HG03025 (cell line): ENCODE measurements around the gene PIP4K2A.
"Not testable (repeated sequence)": the region's sequence is repeated elsewhere in the genome, so short reads cannot be mapped to it uniquely, and the experiment has no call there.

Source experiments
- ATAC-seq: cut with Tn5 transposase; IDR thresholded peaks from one replicate; pipeline ENCODE4 v1.9.1; 2021; ENCODE audit warnings: mild to moderate bottlenecking, moderate library complexity; ENCODE audit not compliant: unreplicated experiment, low FRiP score

Gene PIP4K2A

GRCh38 chr10:22720667-22721066 lies 6.3 kb upstream of the PIP4K2A start:
- ATAC-seq, result no peak

- no peak for ATAC-seq
Measured at GRCh38 chr10:22719406-22720042, 5.1 kb upstream of the PIP4K2A start.

GRCh38 chr10:22718659-22719058 lies 4.3 kb upstream of the PIP4K2A start:
- not testable (repeated sequence) for ATAC-seq

DNA sequence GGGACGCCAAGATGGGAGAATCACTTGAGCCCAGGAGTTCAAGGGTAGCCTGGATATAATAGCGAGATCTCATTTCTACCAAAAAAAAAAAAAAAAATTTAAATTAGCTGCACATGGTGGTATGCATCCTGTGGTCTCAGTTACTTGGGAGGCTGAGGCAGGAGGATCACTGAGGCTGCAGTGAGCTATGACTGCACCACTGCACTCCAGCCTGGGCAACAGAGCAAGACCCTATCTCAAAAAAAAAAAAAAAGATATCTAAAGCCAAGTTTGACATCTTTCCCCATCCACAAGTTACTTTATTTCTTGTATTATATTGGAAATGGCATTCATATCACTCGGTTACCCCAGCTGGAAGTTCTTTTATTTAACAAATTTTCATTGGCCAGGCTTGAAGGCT lies 3.4 kb upstream of the PIP4K2A start:
- ATAC-seq, result no peak

DNA sequence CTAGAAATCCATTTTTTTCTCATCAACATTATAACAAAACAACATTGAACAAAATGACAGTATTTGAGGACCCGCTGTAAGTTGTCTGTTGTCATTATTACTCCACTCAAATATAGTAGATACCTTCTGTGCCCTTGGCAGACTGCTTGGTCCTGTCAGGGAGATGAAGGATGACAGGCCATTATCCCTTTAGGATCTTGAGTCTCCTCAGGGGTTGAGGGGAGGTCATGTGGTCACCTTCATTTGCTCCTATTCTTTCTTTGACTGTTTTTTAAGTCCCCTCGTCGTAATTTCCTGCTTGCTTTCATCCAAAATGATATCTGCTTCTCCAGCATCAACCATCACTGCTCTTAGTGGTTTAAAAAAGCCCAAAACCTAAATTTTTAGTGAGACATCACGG lies 2.6 kb upstream of the PIP4K2A start:
- ATAC-seq, result no peak

GRCh38 chr10:22715290-22715625 lies 880 bp upstream of the PIP4K2A start:
- ATAC-seq, result no peak

DNA sequence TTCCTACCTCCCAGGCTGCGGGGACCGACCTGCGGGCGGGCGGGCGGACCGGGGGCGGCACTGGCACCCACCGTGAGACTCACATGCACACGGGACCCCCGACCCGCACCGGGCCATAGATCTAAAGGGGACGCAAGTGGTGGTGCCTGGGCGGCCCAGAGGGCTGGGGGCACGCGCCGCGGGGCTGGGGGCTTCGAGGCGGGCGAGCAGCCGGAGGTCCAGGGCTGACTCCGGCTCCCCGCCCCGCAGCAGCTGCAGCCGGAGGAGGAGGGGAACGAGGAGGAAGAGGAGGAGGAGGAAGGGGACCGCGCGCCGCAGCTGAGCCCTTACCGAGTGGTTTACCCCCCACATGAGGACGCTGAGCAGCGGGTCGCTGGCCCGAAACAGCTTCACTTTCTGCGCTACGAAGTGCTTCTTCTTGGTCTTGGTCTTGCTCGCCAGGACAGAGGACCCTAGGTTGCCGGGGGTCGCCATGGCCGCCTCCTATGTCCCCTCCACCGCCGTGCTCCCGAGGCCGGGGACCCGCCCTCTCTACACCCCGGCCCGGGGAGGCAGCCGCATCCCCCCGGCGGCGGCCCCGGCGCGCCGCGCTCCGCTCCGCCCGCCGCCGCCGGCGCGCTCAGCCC lies 412 bp downstream of the PIP4K2A start:
- ATAC-seq, result peak; percentile 29

DNA sequence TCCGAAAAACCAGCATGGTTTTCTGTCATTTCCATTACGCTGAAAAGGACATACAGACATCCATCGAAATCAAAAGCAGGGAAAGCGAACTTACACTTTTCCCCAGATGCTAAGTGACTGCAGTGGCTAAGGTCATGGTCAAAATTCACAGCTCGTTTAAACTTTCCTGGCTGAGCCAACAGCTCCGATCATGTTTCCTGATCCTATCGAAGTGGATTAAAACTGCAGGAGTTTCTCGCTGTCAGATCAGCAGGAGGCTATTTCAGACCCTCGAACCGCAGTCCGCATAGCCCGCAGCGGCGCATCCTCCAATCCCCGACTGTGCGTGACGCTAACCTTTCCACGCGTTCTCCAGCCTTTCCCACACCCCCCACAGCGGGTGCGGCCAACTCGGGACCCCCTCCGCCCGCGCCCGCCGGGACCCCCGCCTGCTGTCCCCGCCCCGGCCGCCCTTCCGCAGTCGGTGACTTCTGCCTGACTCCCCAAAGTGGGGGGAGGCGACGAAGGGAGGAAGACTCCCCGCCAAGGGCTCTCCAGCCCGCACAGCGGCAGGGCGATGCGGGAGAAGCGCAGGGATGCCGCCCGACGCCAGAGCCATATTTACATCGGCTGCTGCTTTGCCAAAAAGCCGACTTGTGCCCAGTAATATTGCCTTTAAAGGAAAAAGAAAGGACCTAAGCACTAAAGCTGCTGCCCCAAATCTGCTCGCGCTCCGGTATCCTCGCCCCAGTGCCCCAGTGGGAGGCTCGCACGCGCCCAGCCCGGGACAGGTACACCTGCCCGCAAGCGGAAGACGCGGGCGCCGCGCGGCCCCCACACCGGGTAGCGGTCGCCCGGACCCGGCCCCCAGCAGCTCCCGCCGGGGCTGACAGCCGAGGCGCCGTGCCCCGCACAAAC lies 1.2 kb downstream of the PIP4K2A start:
- peak; percentile 13 for ATAC-seq

DNA sequence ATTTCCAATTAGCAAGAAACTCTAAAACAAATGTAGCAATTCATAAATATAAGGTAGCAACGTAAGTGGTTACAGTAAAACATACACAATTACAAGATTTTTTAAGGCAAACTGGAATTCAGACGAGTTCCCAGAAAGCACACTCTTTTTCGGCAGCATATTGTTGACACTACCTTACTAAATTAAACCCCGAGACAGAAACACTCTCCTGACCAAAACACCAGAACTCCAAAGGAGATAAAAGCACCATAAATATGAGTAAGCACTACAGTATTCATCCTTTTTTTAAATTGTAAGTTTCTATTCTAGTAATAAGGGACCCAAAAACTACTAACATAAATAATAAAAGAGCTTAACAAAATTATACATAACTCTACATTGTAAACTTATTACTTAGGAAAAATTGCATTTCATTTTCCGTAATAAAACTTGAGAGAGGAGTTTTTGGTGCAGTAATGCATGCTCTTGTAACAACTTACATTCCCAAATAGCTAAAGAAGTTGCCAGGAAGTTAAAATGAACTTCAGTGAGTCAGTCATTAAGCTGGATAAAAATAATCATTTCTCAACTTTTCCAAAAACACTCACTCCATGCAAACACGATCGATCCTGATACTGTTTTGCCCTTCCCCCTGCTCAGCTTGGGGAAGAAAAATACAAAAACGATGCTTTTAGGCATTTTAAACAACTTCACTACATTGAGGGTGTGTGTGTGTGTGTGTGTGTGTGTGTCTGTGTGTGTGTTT lies 2.0 kb downstream of the PIP4K2A start:
- no peak for ATAC-seq

DNA sequence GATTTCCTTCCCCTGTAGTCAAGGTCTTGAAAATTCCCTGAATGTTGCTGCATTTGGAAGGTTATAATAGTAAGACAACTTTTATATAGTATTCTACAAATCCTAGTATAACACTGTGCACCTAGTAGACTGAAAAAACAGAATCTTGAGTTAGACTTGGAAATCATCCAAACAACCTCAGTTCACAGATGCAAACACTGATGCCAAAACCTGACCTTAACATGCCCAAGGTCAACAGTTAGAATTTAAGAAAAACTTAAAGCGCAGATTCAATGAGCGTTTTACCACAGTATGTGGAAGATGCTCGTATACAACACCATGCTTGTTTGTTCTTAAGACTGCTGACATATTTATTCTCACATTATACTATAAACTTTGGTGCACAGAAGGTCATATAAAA lies 3.0 kb downstream of the PIP4K2A start:
- no peak for ATAC-seq

- no peak for ATAC-seq
Measured at GRCh38 chr10:22710139-22710745, 4.1 kb downstream of the PIP4K2A start.

- no peak for ATAC-seq
Measured at GRCh38 chr10:22708772-22709171, 5.6 kb downstream of the PIP4K2A start.

DNA sequence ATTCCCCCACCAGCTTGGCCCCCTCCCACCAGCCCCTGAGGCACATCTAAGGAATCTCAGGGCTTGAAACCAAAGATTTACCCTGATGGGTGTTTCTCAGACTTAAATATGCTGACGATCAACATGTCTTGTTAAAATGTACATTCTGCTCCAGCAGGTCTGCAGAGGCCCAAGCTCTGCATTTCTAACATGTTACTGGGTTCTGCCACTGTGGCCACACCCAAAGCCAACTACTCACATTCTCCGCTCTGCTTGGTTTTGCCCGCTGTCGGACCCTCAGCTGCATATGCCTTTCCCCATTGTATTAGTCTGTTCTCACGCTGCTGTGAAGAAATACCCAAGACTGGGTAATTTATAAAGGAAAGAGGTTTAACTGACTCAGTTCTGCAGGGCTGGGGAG lies 8.9 kb downstream of the PIP4K2A start:
- no peak for ATAC-seq

GRCh38 chr10:22704942-22705341 lies 9.4 kb downstream of the PIP4K2A start:
- no peak for ATAC-seq

GRCh38 chr10:22704471-22704911 lies 9.9 kb downstream of the PIP4K2A start:
- ATAC-seq, result no peak

DNA sequence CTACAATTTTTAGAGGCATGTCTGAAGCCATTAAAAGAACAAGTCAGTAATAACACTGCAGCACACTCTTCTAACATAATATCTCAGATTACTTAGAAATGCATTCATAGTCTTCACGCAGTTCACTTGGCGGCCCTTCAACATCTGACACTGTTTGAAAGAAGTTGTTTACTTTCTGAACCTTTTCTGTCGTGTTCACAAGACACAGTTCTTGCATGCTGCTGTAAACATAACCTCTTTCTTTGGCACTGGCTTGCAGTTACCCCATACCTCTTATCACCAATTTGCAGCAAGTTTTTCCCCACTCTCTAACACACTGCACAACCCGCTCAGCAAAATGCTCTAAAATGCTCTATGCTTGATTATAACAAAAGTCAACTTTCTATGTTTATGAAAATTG lies 12.0 kb downstream of the PIP4K2A start:
- no peak for ATAC-seq

DNA sequence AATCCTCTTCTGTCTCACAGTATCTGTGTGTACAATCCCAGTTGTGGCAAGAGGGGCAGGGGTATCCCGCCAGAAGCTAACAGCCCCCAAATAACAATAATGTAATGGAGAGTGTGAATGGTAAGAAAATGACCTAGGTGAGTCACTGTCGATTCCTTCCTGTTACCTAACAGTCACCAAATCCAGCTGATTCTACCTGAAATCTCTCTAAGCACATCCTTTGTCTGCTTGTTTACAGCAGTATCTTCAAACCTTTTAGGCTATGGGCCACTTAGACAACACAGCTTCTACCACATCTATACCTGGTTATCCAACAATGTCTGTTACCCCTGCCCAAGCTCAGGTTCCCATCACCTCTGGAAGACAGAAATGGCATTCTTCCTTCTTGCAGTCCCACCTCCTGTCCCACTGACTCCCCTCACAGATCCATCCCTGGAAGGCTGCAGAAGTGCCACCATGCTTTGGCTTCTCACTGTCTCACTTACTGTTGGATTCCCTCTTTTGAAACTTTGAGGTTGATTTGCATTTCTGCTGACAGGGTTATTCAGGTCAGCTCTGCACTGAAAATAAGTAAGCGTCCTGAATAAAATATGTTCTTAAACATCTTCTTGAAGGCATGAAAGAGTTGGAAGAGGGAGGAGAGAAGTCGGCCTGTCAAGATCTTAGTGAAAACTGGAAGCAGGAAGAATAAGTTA lies 13.1 kb downstream of the PIP4K2A start:
- ATAC-seq, result no peak

DNA sequence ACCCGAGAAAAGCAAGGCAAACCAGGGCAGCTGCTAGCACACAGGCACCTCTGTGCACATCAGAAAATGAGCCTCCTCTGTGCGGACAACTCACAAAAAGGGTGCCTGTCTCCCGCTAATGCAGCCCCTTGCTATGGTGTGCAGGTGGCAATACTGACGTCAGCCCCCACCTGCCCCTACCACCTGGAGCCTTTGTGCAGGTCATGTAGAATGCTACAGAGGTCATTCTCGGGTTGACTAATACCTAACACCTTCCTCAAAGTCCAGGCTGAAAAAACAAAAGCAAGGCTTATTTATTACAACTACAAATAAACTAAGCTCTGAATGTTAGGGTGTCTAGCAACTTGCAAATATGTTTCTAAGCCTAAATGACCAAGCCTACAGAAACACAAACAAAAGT lies 13.9 kb downstream of the PIP4K2A start:
- peak; percentile 37 for ATAC-seq

- no peak for ATAC-seq
Measured at GRCh38 chr10:22699976-22700375, 14.4 kb downstream of the PIP4K2A start.

DNA sequence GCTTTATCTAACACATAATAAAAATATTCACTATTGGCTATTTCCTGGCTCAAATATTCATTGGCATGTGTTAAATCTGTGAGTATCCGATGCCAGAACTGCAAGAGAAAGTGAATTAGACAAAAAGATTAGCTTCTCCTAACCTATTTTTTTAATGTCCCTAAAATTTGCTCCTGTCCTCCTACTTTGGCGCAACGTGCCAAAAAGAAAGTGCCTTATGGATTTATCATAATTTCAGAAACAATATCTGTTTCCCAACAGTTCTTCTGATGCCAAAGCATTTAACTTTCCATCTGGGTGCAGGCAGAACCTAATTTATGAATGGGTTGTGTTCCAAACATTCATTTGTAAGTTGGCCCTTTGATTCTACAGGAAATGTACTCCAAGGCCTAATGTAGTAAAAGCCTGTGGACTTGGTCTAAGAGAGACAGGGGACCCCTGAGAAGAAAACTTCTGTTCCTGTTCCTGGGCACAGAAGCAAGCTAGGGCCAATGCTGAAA lies 15.4 kb downstream of the PIP4K2A start:
- ATAC-seq, result no peak
